NK-92 treated with Interleukin-12 subunit alpha and Interleukin-12 subunit beta, amount 100 ng/mL, for 24 hours (cell line): ENCODE data around the gene CCDC24.
A peak's percentile ranks its signal among the peaks of the same experiment; 100 is the strongest.

ENCODE experiments used
- DNase-seq: peaks from one replicate; lab custom pipeline; 2025; lab: John Stamatoyannopoulos, UW

CCDC24 gene

GRCh38 chr1:44024031-44024902 lies 32.9 kb downstream of the CCDC24 start:
- DNase-seq, result no peak

- DNase-seq, result no peak
Measured at GRCh38 chr1:44024903-44025525, 33.6 kb downstream of the CCDC24 start.

- DNase-seq, result no peak
Measured at GRCh38 chr1:44025816-44026215, 34.4 kb downstream of the CCDC24 start.

- DNase-seq, result no peak
Measured at GRCh38 chr1:44027320-44027719, 35.9 kb downstream of the CCDC24 start.

GRCh38 chr1:44029260-44029910 lies 38.0 kb downstream of the CCDC24 start:
- DNase-seq, result no peak

GRCh38 chr1:44029911-44030604 lies 38.7 kb downstream of the CCDC24 start:
- DNase-seq, result peak; percentile 89

GRCh38 chr1:44030605-44031251 lies 39.3 kb downstream of the CCDC24 start:
- no peak for DNase-seq

GRCh38 chr1:44031252-44032169 lies 40.1 kb downstream of the CCDC24 start, which contains the start of gene SLC6A9:
Gene SLC6A9, minus strand, starts transcription at chr1:44031462. Its CDS starts 7,185 bp downstream, at chr1:44024277.
- no peak for DNase-seq

GRCh38 chr1:44032170-44032790 lies 40.9 kb downstream of the CCDC24 start:
- no peak for DNase-seq

- DNase-seq, result no peak
Measured at GRCh38 chr1:44033041-44033575, 41.7 kb downstream of the CCDC24 start.

GRCh38 chr1:44033756-44034155 lies 42.4 kb downstream of the CCDC24 start:
- no peak for DNase-seq

- DNase-seq, result no peak
Measured at GRCh38 chr1:44034423-44034822, 43.0 kb downstream of the CCDC24 start.

GRCh38 chr1:44034976-44035716 lies 43.7 kb downstream of the CCDC24 start:
- DNase-seq, result no peak

- no peak for DNase-seq
Measured at GRCh38 chr1:44035726-44036408, 44.5 kb downstream of the CCDC24 start.

- no peak for DNase-seq
Measured at GRCh38 chr1:44036409-44037139, 45.2 kb downstream of the CCDC24 start.

- no peak for DNase-seq
Measured at GRCh38 chr1:44037154-44037553, 45.8 kb downstream of the CCDC24 start.

- no peak for DNase-seq
Measured at GRCh38 chr1:44038876-44039657, 47.7 kb downstream of the CCDC24 start.
